Naive thymus-derived CD8-positive, alpha-beta T cell (primary cell): ENCODE results near the gene OR51A7. TPM values are rescaled to one million over a fixed set of nuclear protein-coding genes. Genes with fewer than 3 reads are reported as not detected.

ENCODE experiments used
- polyA plus RNA-seq, 3 donors: library from polyadenylated mRNA; unstranded; fragments of 300-500 nt; fragmentation: Illumina TruSeq; gene quantifications; one replicate each; pipeline ENCODE4 v1.2.3, GENCODE V29; 2021
- total RNA-seq, 8 experiments: library from RNA in 2 of 8; stranded (reverse) in 2 of 8; gene quantifications; one replicate each; pipeline ENCODE4 v1.2.3 and lab custom pipeline; 2021 to 2026

The OR51A7 gene
- total and polyA plus RNA-seq, 5 experiments from 2014 or later, result not detected

Other genes with a start within 250 kb of the OR51A7 start
- gene OR51E2, start 205.9 kb upstream of the OR51A7 start, total RNA-seq, result not detected
- not detected for gene OR51E2, start 205.9 kb upstream of the OR51A7 start, polyA plus RNA-seq
- gene MMP26, start 199.0 kb upstream of the OR51A7 start, total RNA-seq, result not detected
- gene MMP26, start 199.0 kb upstream of the OR51A7 start, polyA plus RNA-seq, result not detected
- not detected for gene OR51F1, start 133.8 kb upstream of the OR51A7 start, total RNA-seq
- gene OR51F1, start 133.8 kb upstream of the OR51A7 start, polyA plus RNA-seq, result not detected
- gene OR52R1, start 99.4 kb upstream of the OR51A7 start, total RNA-seq, result not detected
- not detected for gene OR52R1, start 99.4 kb upstream of the OR51A7 start, polyA plus RNA-seq
- gene OR51F2, start 82.5 kb upstream of the OR51A7 start, total RNA-seq, result not detected
- gene OR51F2, start 82.5 kb upstream of the OR51A7 start, polyA plus RNA-seq, result not detected
- not detected for gene OR51S1, start 54.6 kb upstream of the OR51A7 start, total RNA-seq
- gene OR51S1, start 54.6 kb upstream of the OR51A7 start, polyA plus RNA-seq, result not detected
- gene OR51T1, start 21.9 kb upstream of the OR51A7 start, total RNA-seq, result not detected
- gene OR51T1, start 21.9 kb upstream of the OR51A7 start, polyA plus RNA-seq, result not detected
- gene OR51G2, start 15.6 kb downstream of the OR51A7 start, total RNA-seq, result not detected
- gene OR51G2, start 15.6 kb downstream of the OR51A7 start, polyA plus RNA-seq, result not detected
- not detected for gene OR51G1, start 20.6 kb downstream of the OR51A7 start, total RNA-seq
- not detected for gene OR51G1, start 20.6 kb downstream of the OR51A7 start, polyA plus RNA-seq
- not detected for gene OR51A4, start 43.8 kb downstream of the OR51A7 start, total RNA-seq
- not detected for gene OR51A4, start 43.8 kb downstream of the OR51A7 start, polyA plus RNA-seq
- gene OR51A2, start 51.9 kb downstream of the OR51A7 start, total RNA-seq, result not detected
- not detected for gene OR51A2, start 51.9 kb downstream of the OR51A7 start, polyA plus RNA-seq
- not detected for gene OR51L1, start 91.1 kb downstream of the OR51A7 start, total RNA-seq
- gene OR51L1, start 91.1 kb downstream of the OR51A7 start, polyA plus RNA-seq, result not detected
- not detected for gene OR52J3, start 142.7 kb downstream of the OR51A7 start, total RNA-seq
- not detected for gene OR52J3, start 142.7 kb downstream of the OR51A7 start, polyA plus RNA-seq
- gene OR52E2, start 155.8 kb downstream of the OR51A7 start, total RNA-seq, result not detected
- not detected for gene OR52E2, start 155.8 kb downstream of the OR51A7 start, polyA plus RNA-seq
- not detected for gene OR52E1, start 165.8 kb downstream of the OR51A7 start, total RNA-seq
- not detected for gene OR52E1, start 165.8 kb downstream of the OR51A7 start, polyA plus RNA-seq
- not detected for gene OR52A5, start 234.6 kb downstream of the OR51A7 start, total RNA-seq
- gene OR52A5, start 234.6 kb downstream of the OR51A7 start, polyA plus RNA-seq, result not detected